SK-N-SH (cell line): ENCODE results near the gene FAM43A.

Experiments
- CHD2 ChIP-seq: fragments of 150-350 bp; IDR thresholded peaks from 2 replicates; pipeline ENCODE4 v1.6.1; 2018; ENCODE audit warnings: low read length; ENCODE audit not compliant: partially characterized antibody
- GATA2 ChIP-seq: sonication (generic); formaldehyde crosslinking; IDR thresholded peaks from 2 replicates; pipeline ENCODE4 v1.5.0; 2020; ENCODE audit warnings: mild to moderate bottlenecking, missing genetic modification reagents
- NFIC ChIP-seq: IDR thresholded peaks from 2 replicates; pipeline ENCODE4 v1.4.0; 2012; ENCODE audit warnings: borderline replicate concordance
- RXRA ChIP-seq: IDR thresholded peaks from 2 replicates; pipeline ENCODE4 v1.4.0; 2012; ENCODE audit warnings: low read depth, mild to moderate bottlenecking, borderline replicate concordance
- TF ChIP-seq, protein P1 (sequence below): fragments of 200-600 bp; sonication (generic); IDR thresholded peaks from 2 replicates; pipeline ENCODE4 v1.6.1; 2017; ENCODE audit warnings: antibody characterized with exemption, mild to moderate bottlenecking, moderate library complexity

DNA sequence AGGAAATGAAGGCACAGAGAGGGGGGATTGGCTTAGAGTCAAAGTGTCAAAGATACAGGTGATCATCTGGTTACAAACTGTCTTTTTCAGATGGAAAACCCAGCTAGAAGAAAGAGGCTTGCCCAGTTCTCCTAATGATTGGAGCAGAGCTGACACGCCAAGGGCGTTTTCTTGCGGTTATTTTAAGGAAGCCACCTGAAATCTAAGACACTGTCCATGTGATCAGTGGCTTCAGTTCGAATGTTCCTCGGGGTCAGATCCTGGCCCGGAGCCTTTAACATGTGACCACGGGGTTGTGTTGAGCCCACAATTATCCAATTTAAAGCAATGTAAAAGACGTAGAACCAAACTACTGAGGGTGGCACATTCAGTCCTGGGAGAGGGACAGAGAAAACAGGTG is 19.5 kb downstream of the FAM43A start:
- TF ChIP-seq, protein P1, sequence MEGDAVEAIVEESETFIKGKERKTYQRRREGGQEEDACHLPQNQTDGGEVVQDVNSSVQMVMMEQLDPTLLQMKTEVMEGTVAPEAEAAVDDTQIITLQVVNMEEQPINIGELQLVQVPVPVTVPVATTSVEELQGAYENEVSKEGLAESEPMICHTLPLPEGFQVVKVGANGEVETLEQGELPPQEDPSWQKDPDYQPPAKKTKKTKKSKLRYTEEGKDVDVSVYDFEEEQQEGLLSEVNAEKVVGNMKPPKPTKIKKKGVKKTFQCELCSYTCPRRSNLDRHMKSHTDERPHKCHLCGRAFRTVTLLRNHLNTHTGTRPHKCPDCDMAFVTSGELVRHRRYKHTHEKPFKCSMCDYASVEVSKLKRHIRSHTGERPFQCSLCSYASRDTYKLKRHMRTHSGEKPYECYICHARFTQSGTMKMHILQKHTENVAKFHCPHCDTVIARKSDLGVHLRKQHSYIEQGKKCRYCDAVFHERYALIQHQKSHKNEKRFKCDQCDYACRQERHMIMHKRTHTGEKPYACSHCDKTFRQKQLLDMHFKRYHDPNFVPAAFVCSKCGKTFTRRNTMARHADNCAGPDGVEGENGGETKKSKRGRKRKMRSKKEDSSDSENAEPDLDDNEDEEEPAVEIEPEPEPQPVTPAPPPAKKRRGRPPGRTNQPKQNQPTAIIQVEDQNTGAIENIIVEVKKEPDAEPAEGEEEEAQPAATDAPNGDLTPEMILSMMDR, result no peak
- no peak for TF ChIP-seq RXRA
- TF ChIP-seq CHD2, result no peak
- no peak for TF ChIP-seq NFIC
- no peak for TF ChIP-seq GATA2 (CRISPR knock-in tag)
